Stimulated activated CD4-positive, alpha-beta T cell treated with anti-CD3 and anti-CD28 coated beads, Interleukin-12 subunit alpha, Interleukin-12 subunit beta, amount 100 ng/mL, for 24 hours (primary cell): ENCODE measurements around the gene IMMP2L.

ENCODE experiments used
- DNase-seq, 2 experiments: peaks; one replicate each; pipeline ENCODE4 v3.0.0-alpha.2; 2020; ENCODE audit warnings: low read depth in 2 of 2

Gene IMMP2L

GRCh38 chr7:111104710-111105109 lies 457.6 kb downstream of the IMMP2L start:
- no peak for DNase-seq

- DNase-seq, result no peak
These were observed 458.5 kb downstream of the IMMP2L start for GRCh38 chr7:111103678-111104274.

GRCh38 chr7:111103136-111103535 lies 459.2 kb downstream of the IMMP2L start:
- no peak for DNase-seq

- no peak for DNase-seq
These were observed 460.2 kb downstream of the IMMP2L start for GRCh38 chr7:111101856-111102646.

- no peak for DNase-seq
These were observed 463.4 kb downstream of the IMMP2L start for GRCh38 chr7:111098926-111099250.

GRCh38 chr7:111098011-111098925 lies 464.0 kb downstream of the IMMP2L start:
- DNase-seq, result peak in 1 of 2 experiments; percentile 33

- no peak for DNase-seq
These were observed 465.3 kb downstream of the IMMP2L start for GRCh38 chr7:111096997-111097396.

- no peak for DNase-seq
These were observed 467.9 kb downstream of the IMMP2L start for GRCh38 chr7:111094419-111094818.

- DNase-seq, result no peak
These were observed 468.8 kb downstream of the IMMP2L start for GRCh38 chr7:111093496-111093895.

- DNase-seq, result no peak
These were observed 469.7 kb downstream of the IMMP2L start for GRCh38 chr7:111092406-111093236.

GRCh38 chr7:111091593-111092358 lies 470.5 kb downstream of the IMMP2L start:
- DNase-seq, result no peak

GRCh38 chr7:111090846-111091245 lies 471.4 kb downstream of the IMMP2L start, which contains the start of gene LRRN3:
LRRN3 (plus strand) TSS chr7:111091127; CDS start chr7:111122773, 31,646 bp downstream.
- DNase-seq, result peak in 1 of 2 experiments; percentile 22

- no peak for DNase-seq
These were observed 472.4 kb downstream of the IMMP2L start for GRCh38 chr7:111089822-111090426.

GRCh38 chr7:111088328-111088727 lies 474.0 kb downstream of the IMMP2L start:
- no peak for DNase-seq

GRCh38 chr7:111086532-111086931 lies 475.8 kb downstream of the IMMP2L start:
- DNase-seq, result no peak

GRCh38 chr7:111085356-111085755 lies 476.9 kb downstream of the IMMP2L start:
- DNase-seq, result no peak

GRCh38 chr7:111083413-111083812 lies 478.9 kb downstream of the IMMP2L start:
- DNase-seq, result no peak

- DNase-seq, result no peak
These were observed 479.9 kb downstream of the IMMP2L start for GRCh38 chr7:111082351-111082750.

GRCh38 chr7:111081546-111082267 lies 480.6 kb downstream of the IMMP2L start:
- no peak for DNase-seq
